HG03442 (cell line): ENCODE results near the gene SPDYE2.
A peak's percentile ranks its signal among the peaks of the same experiment; 100 is the strongest.
"Not testable (repeated sequence)": the region's sequence is repeated elsewhere in the genome, so short reads cannot be mapped to it uniquely, and the experiment has no call there.

Experiments
- ATAC-seq: cut with Tn5 transposase; IDR thresholded peaks from one replicate; pipeline ENCODE4 v1.9.1; 2021; ENCODE audit warnings: mild to moderate bottlenecking, moderate library complexity; ENCODE audit not compliant: unreplicated experiment

Gene SPDYE2

DNA sequence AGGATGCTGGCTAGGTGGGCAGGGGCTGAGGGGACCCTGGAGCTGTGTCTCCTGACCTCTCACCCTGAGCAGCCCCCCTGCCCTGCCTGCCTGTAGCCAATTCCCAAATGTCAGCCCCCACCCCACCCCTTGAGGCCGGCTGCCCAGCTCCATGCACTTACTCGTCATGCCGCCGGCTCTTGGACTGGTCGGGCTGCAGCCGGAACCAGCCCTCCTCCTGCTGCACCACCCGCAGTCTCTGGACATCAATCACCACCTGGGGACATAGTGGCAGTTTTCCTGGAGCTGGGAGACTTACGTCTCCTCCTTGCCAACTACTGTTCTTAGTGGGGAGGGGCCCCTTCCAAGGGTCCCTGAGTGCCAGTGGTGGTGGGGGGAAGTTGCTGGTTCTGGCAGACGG lies 48.7 kb downstream of the SPDYE2 start:
- ATAC-seq, result not testable (repeated sequence)

GRCh38 chr7:102602317-102602716 lies 51.3 kb downstream of the SPDYE2 start:
- not testable (repeated sequence) for ATAC-seq

- not testable (repeated sequence) for ATAC-seq
These were observed 53.6 kb downstream of the SPDYE2 start for GRCh38 chr7:102604431-102605145.

DNA sequence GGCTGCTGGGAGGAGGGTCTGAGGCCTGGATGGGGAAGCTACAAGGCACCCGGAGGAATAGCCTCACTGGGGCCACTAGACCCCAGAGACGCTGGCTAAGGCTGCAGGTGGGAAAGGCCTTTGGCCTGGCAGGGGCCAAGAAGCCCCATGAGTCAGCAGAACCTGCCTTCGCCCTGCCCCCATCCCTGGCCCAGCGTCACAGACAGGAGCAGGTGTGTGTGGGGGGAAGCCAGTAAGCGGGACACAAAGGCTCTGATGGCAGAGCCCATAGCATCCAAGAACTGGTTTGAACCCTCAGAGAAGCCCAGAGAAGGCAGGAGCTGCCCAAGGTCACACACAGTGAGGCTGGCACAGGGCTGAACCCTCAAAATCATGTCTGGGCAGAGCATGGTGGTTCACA lies 55.8 kb downstream of the SPDYE2 start:
- not testable (repeated sequence) for ATAC-seq

DNA sequence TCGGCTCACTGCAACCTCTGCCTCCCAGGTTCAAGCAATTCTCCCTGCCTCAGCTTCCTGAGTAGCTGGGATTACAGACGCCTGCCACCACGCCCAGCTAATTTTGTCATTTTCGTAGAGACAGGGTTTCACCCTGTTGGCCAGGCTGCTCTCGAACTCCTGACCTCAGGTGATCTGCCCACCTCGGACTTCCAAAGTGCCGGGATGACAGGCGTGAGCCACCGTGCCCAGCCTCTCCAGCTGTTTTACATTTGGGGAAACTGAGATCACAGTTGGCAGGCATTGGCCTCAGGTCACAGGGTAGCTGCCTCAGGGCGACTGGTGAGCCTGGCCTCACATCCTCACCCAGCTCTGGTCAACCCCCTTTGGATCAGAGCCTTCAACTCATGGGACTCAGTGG lies 58.7 kb downstream of the SPDYE2 start:
- not testable (repeated sequence) for ATAC-seq

- not testable (repeated sequence) for ATAC-seq
These were observed 59.4 kb downstream of the SPDYE2 start for GRCh38 chr7:102610441-102610840.

DNA sequence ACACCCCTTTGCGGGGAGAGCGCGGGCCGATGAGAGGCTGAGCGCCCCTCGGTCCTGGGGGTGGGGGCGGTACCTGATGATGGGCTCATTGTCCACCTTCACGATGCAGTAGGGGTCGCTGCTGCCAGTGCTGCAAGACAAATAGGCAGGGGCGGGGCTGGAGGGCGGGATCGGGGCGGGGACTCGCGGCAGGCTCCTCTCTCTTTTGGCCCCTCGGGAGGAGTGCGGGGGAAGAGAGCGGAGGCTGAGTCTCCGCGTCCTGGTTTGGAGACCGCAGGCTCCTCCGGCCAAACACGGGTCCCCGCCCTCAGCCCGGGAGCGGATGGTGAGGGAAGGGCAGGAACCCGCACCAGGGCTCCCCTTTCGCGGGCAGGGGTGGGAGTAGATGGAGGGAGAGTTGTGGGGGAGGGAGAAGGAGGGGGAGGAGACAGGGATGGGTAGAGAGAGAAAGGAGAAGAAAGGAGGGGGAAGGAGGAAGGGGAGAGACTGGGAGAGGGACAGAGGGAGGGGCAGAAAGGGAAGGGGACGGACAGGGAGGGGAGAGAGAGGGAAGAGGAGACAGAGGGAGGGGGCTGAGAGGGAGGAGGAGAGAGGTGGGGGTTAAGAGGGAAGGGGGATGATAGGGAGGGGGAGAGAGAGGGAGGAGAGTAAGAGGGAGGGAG lies 60.1 kb downstream of the SPDYE2 start:
- ATAC-seq, result peak; percentile 35

DNA sequence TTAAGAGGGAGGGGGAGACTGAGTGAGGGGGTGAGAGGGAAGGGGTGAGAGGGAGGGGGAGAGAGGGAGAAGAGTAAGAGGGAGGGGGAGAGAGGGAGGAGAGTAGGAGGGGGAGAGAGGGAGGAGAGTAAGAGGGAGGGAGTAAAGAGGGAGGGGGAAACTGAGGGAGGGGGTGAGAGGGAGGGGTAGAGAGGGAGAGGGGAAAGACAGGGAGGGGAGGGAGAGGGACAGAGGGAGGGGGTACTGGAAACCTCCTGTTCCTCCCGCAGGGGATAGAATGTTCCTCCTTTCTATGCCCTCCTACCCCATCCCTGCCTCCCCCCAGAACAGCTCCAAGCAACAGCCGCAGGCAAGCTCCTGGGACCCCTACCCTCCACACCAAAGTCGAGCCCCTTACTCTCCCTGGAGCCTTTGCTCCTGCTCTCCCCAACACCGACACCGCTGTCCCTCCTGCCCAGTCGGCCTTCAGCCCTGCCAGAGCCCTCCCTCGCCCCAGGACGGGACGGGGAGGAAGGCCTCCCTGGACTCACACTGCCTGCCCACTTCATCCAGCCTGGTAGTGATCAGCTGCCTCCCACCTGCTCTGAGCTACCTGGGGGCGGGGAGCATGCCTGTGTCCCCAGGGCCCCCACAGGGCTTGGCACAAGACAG lies 60.8 kb downstream of the SPDYE2 start:
- ATAC-seq, result not testable (repeated sequence)
